Bone marrow (tissue), 2 donors: ENCODE results near the gene DYNLRB2.

Experiments
- DNase-seq, 2 donors: peaks; one replicate each; lab custom pipeline; 2025; lab: John Stamatoyannopoulos, UW

Gene DYNLRB2

GRCh38 chr16:80599466-80599865, 58.7 kb downstream of the DYNLRB2 start:
- DNase-seq = no peak
